GM12878 (cell line): Measurements from ENCODE around the gene NCAPH2. TPM values are rescaled to one million over a fixed set of nuclear protein-coding genes. Genes with fewer than 3 reads are reported as not detected.

Experiments used
- CEBPZ ChIP-seq: fragments of 150-350 bp; IDR thresholded peaks from 2 replicates; pipeline ENCODE4 v1.6.1; 2016; ENCODE audit warnings: low read depth, low read length
- E2F8 ChIP-seq: fragments of 450-650 bp; IDR thresholded peaks from 2 replicates; pipeline ENCODE4 v1.6.1; 2018; ENCODE audit warnings: mild to moderate bottlenecking, low read depth, moderate library complexity; ENCODE audit not compliant: partially characterized antibody
- E4F1 ChIP-seq: fragments of 450-650 bp; IDR thresholded peaks from 2 replicates; pipeline ENCODE4 v1.6.1; 2018; ENCODE audit warnings: borderline replicate concordance, mild to moderate bottlenecking; ENCODE audit not compliant: partially characterized antibody
- JUNB ChIP-seq: IDR thresholded peaks from 2 replicates; pipeline ENCODE4 v1.6.1; 2016; ENCODE audit warnings: antibody characterized with exemption, mild to moderate bottlenecking
- POLR2AphosphoS2 ChIP-seq: IDR thresholded peaks from 2 replicates; pipeline ENCODE4 v1.6.1; 2011; ENCODE audit warnings: low read depth, mild to moderate bottlenecking, low read length, improper control_type of control experiment, moderate library complexity
- POU2F2 ChIP-seq: IDR thresholded peaks from 3 replicates; pipeline ENCODE4 v1.6.1; 2011; ENCODE audit warnings: low read depth, mild to moderate bottlenecking, low read length, borderline replicate concordance
- SMARCA5 ChIP-seq: fragments of 450-650 bp; IDR thresholded peaks from 2 replicates; pipeline ENCODE4 v1.6.1; 2017; ENCODE audit warnings: mild to moderate bottlenecking
- TCF12 ChIP-seq: IDR thresholded peaks from 2 replicates; pipeline ENCODE4 v1.6.1; 2011; ENCODE audit warnings: low read depth, mild to moderate bottlenecking, low read length
- ZBED1 ChIP-seq: IDR thresholded peaks from 2 replicates; pipeline ENCODE4 v1.6.1; 2016; ENCODE audit warnings: borderline replicate concordance
- ZNF274 ChIP-seq: IDR thresholded peaks from one replicate; pipeline ENCODE4 v1.8.0; 2011; ENCODE audit not compliant: insufficient read length, insufficient read depth
- ZZZ3 ChIP-seq: IDR thresholded peaks from 2 replicates; pipeline ENCODE4 v1.6.1; 2011; ENCODE audit warnings: low read depth; ENCODE audit not compliant: control insufficient read depth, insufficient read length
- polyA plus RNA-seq, 11 experiments: library from polyadenylated mRNA; depleted of rRNA in 4 of 11; unstranded in 6 of 11; stranded (reverse) in 5 of 11; fragments of >200 nt; fragmentation: Nextera tagmentation in 4 of 11; fragmentation: Illumina TruSeq in 1 of 11; extraction: Ambion mirVana in 4 of 11; extraction: Trizol in 1 of 11; gene quantifications; 1 replicate in 1 of 11; 2 replicates in 10 of 11; pipeline versions ENCODE4 v1.2.1 to v1.2.3, GENCODE V29; 2011 to 2016; ENCODE audit warnings: inconsistent platforms in 2 of 11, missing spikeins in 2 of 11, low read depth in 1 of 11
- total RNA-seq, 4 experiments: library from RNA; depleted of rRNA in 3 of 4; stranded (reverse); fragments of >200 nt in 3 of 4; fragmentation: Illumina TruSeq in 1 of 4; extraction: Trizol in 1 of 4; gene quantifications; 2 replicates each; pipeline versions ENCODE4 v1.2.1 to v1.2.3, GENCODE V29; 2013 to 2021
- TF ChIP-seq, protein P1 (sequence below): fragments of 450-650 bp; IDR thresholded peaks from 2 replicates; pipeline ENCODE4 v1.6.1; 2017; ENCODE audit warnings: antibody characterized with exemption, mild to moderate bottlenecking, moderate library complexity
- TF ChIP-seq, protein P2 (sequence below): fragments of 450-650 bp; IDR thresholded peaks from 2 replicates; pipeline ENCODE4 v1.6.1; 2016; ENCODE audit warnings: mild to moderate bottlenecking

Gene NCAPH2
- total and polyA plus RNA-seq, 10 of the 15 experiments (the other 5 are each of a cell fraction or from before 2014, with no cell fraction given) = 5.0 to 110 (median 59.9) TPM

DNA sequence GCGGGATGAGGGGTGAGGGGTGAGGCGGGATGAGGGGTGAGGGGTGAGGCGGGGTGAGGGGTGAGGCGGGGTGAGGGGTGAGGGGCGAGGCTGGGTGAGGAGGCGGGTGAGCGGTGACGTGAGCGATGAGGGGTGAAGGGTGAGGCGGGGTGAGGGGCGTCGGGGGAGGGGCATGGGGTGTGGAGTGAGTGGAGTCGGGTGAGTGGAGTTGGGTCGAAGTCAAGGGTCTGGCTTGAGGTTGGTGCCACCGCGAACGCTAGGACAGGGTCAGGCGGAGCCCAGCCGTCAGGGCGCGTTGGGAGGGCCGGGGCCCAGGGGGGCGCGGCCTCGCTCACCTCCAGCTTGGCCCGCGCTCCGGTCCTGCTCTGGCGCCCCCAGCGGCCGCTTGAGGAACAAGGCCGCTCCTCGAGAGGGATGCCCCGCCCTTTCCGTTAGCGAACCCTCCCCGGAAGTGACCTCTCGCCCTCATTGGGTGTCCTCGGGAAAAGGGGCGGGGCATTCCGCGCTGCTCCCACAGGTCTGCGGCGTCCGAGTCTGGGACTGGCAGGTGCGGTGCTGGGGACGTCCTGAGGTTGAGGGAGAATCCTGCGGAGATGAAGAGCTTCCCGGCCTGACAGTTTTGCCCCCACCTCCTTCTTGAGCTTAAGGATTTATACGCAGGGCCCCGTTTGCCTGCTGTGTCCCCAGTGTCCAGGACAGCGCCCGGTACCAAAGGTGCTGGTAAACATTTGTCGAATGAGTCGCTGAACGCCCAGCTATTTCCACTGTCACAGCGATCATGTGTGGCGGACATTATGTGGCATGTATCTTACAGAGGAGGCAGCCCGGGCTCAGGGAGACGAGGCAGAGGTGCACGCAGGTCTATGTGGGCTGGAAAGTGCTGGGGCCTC lies 54.7 kb downstream of the NCAPH2 start, which contains the start of gene SYCE3 (continued):
- TF ChIP-seq, protein P1, sequence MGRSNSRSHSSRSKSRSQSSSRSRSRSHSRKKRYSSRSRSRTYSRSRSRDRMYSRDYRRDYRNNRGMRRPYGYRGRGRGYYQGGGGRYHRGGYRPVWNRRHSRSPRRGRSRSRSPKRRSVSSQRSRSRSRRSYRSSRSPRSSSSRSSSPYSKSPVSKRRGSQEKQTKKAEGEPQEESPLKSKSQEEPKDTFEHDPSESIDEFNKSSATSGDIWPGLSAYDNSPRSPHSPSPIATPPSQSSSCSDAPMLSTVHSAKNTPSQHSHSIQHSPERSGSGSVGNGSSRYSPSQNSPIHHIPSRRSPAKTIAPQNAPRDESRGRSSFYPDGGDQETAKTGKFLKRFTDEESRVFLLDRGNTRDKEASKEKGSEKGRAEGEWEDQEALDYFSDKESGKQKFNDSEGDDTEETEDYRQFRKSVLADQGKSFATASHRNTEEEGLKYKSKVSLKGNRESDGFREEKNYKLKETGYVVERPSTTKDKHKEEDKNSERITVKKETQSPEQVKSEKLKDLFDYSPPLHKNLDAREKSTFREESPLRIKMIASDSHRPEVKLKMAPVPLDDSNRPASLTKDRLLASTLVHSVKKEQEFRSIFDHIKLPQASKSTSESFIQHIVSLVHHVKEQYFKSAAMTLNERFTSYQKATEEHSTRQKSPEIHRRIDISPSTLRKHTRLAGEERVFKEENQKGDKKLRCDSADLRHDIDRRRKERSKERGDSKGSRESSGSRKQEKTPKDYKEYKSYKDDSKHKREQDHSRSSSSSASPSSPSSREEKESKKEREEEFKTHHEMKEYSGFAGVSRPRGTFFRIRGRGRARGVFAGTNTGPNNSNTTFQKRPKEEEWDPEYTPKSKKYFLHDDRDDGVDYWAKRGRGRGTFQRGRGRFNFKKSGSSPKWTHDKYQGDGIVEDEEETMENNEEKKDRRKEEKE = no peak
- TF ChIP-seq ZNF274 (no peak), POU2F2 (no peak), CEBPZ (no peak), E4F1 (no peak), ZZZ3 (no peak), SMARCA5 (peak; percentile 71; the same call in 1 of the 2 replicates), ZBED1 (no peak), JUNB (no peak), TCF12 (no peak), E2F8 (no peak), POLR2AphosphoS2 (no peak; the same call in 1 of the 2 replicates)
- TF ChIP-seq, protein P2, sequence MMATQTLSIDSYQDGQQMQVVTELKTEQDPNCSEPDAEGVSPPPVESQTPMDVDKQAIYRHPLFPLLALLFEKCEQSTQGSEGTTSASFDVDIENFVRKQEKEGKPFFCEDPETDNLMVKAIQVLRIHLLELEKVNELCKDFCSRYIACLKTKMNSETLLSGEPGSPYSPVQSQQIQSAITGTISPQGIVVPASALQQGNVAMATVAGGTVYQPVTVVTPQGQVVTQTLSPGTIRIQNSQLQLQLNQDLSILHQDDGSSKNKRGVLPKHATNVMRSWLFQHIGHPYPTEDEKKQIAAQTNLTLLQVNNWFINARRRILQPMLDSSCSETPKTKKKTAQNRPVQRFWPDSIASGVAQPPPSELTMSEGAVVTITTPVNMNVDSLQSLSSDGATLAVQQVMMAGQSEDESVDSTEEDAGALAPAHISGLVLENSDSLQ = peak; percentile 67
